Measurements from ENCODE around the gene TFR2. TPM values are rescaled to one million over a fixed set of nuclear protein-coding genes. Genes with fewer than 3 reads are reported as not detected.

TFR2 gene
- total and polyA plus RNA-seq, 9 donors: 0.22 to 2.2 (median 0.81) TPM

GRCh38 chr7:100584683-100585510, 56.5 kb downstream of the TFR2 start:
- DNase-seq: peak; percentile 74
- peaks cover 40% of the 10 kb centered on the region for H3K4me1 ChIP-seq (ENCODE audit: control insufficient read depth, insufficient read depth, low read length)

GRCh38 chr7:100584054-100584682, 57.2 kb downstream of the TFR2 start:
- Histone ChIP-seq H3K27me3 (ENCODE audit: control insufficient read depth, insufficient read depth, low read length) (no peaks in the 10 kb centered on the region), H3K4me3 (ENCODE audit: low read length) (peak overlapping the region; percentile 89), H3K4me1 (ENCODE audit: control insufficient read depth, insufficient read depth, low read length) (peaks cover 34% of the 10 kb centered on the region), H3K27ac (ENCODE audit: low read length) (peak overlapping the region; percentile 91), H3K36me3 (ENCODE audit: control insufficient read depth, insufficient read depth, low read length) (peaks cover 40% of the 10 kb centered on the region), H3K9me3 (replicated peaks; ENCODE audit: control insufficient read depth, low read depth, low read length) (no peaks in the 10 kb centered on the region)
- 15% methylated on average over 7 of the region's 15 CpGs for whole genome bisulfite sequencing (ENCODE audit: insufficient coverage)
- peak; percentile 69 for DNase-seq

More at GRCh38 chr7:100584683-100585510, 56.5 kb downstream of the TFR2 start:
- peaks cover 33% of the 10 kb centered on the region for H3K36me3 ChIP-seq (ENCODE audit: control insufficient read depth, insufficient read depth, low read length)
- WGBS (ENCODE audit: insufficient coverage): 1% methylated on average over 10 of the region's 20 CpGs
- H3K27me3 ChIP-seq (ENCODE audit: control insufficient read depth, insufficient read depth, low read length): peaks cover 6% of the 10 kb centered on the region
- H3K9me3 ChIP-seq (replicated peaks; ENCODE audit: control insufficient read depth, low read depth, low read length): no peaks in the 10 kb centered on the region
- peak overlapping the region; percentile 91 for H3K27ac ChIP-seq (ENCODE audit: low read length)
- H3K4me3 ChIP-seq (ENCODE audit: low read length): peak overlapping the region; percentile 89

GRCh38 chr7:100583132-100584053, 58.0 kb downstream of the TFR2 start:
- no peaks in the 10 kb centered on the region for H3K9me3 ChIP-seq (replicated peaks; ENCODE audit: control insufficient read depth, low read depth, low read length)
- H3K27ac ChIP-seq (ENCODE audit: low read length): peak overlapping the region; percentile 81
- no peaks in the 10 kb centered on the region for H3K27me3 ChIP-seq (ENCODE audit: control insufficient read depth, insufficient read depth, low read length)
- peak; percentile 60 for DNase-seq
- 21% methylated on average over 12 of the region's 23 CpGs for WGBS (ENCODE audit: insufficient coverage)
- peaks cover 46% of the 10 kb centered on the region for H3K36me3 ChIP-seq (ENCODE audit: control insufficient read depth, insufficient read depth, low read length)
- H3K4me1 ChIP-seq (ENCODE audit: control insufficient read depth, insufficient read depth, low read length): peaks cover 34% of the 10 kb centered on the region
- H3K4me3 ChIP-seq (ENCODE audit: low read length): peak overlapping the region; percentile 23

DNA sequence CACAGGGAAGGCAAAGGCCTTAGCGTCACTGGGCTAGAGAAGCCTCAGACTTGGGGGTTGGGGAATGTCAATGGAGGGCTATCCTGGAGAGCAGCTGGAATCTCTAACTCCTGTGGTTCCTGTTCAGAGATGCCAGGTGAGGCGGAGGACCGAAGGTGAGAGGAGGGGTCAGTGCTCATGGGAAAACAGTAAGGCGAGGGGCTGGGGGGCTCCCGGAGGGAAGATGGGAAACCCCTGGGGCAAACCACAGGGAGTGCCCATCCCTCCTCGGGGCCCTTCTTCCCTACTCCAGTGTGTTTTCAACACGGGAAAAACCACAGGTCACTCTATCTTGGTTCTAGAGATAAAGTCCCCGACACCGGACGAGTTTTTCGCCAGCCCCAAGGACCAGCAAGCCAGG, 58.7 kb downstream of the TFR2 start:
- WGBS (ENCODE audit: insufficient coverage): 80% methylated on average over 3 of the region's 11 CpGs

DNA sequence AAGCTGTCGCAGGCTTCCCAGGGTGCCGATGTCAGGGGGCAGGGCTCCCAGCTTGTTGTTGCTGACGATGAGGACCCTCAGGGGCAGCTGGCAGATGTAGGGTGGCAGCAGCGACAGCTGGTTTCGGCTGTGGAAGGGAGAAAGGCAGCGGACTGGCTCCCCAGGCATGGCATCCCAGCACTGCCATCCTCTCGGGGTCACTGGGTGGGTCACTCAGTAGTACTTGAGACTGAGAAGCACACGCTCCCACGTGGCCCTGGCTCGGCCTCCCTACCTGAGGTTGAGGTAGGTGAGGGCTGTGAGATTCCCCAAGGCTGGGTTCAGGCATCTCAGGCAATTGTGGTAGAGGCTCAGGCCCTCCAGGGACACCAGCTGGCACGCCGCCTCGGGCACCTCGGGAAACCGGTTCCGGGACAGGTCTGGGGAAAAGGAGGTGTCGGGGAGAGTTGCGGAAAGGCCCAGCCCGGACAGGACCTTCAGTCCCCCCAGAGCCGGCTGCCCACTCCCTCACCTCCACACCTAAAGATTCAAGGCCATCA, 59.2 kb downstream of the TFR2 start:
- H3K36me3 ChIP-seq (ENCODE audit: control insufficient read depth, insufficient read depth, low read length): peaks cover 59% of the 10 kb centered on the region
- no peak overlapping the region for H3K4me3 ChIP-seq (ENCODE audit: low read length)
- H3K27me3 ChIP-seq (ENCODE audit: control insufficient read depth, insufficient read depth, low read length): no peaks in the 10 kb centered on the region
- 92% methylated on average over 8 of the region's 20 CpGs for WGBS (ENCODE audit: insufficient coverage)
- no peaks in the 10 kb centered on the region for H3K9me3 ChIP-seq (replicated peaks; ENCODE audit: control insufficient read depth, low read depth, low read length)
- peaks cover 34% of the 10 kb centered on the region for H3K4me1 ChIP-seq (ENCODE audit: control insufficient read depth, insufficient read depth, low read length)
- no peak for DNase-seq
- no peak overlapping the region for H3K27ac ChIP-seq (ENCODE audit: low read length)

More for the DNA sequence above, 58.7 kb downstream of the TFR2 start:
- peaks cover 54% of the 10 kb centered on the region for H3K36me3 ChIP-seq (ENCODE audit: control insufficient read depth, insufficient read depth, low read length)
- H3K9me3 ChIP-seq (replicated peaks; ENCODE audit: control insufficient read depth, low read depth, low read length): no peaks in the 10 kb centered on the region
- H3K4me3 ChIP-seq (ENCODE audit: low read length): no peak overlapping the region
- no peak overlapping the region for H3K27ac ChIP-seq (ENCODE audit: low read length)
- peaks cover 34% of the 10 kb centered on the region for H3K4me1 ChIP-seq (ENCODE audit: control insufficient read depth, insufficient read depth, low read length)
- H3K27me3 ChIP-seq (ENCODE audit: control insufficient read depth, insufficient read depth, low read length): no peaks in the 10 kb centered on the region
- DNase-seq: no peak

DNA sequence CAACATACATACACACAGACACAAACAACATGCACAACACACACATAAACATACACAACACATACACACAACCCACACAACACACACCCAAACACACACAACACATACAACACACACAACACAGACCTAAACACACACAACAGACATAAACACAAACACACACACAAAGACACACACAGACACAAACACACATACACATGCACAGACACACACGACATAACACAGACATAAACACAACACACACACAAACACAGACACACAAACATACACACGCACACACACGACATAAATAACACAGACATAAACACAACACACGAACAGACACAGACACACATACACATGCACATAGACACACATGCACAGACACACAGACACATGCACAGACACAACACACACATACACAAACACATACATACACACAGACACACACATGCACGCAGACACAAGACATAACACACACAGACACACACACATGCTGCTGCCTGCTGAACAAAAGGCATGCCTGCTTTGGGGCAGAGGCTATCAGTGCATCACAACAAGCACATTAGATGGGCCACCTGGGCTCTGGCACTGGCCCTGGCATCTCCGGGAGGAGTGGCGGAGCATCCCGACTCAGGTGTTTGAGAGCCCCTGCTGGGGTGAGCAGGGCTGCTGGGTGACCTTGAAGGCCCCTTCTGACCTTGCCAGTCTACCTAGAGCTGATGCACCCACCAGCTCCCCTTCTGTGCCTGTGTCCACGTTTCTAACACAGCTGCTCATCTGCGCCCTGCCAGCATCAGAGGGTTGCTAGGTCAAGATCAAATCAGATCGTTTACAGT, 60.7 kb downstream of the TFR2 start:
- Histone ChIP-seq H3K4me1 (ENCODE audit: control insufficient read depth, insufficient read depth, low read length) (peaks cover 32% of the 10 kb centered on the region), H3K4me3 (ENCODE audit: low read length) (no peak overlapping the region), H3K27ac (ENCODE audit: low read length) (no peak overlapping the region), H3K27me3 (ENCODE audit: control insufficient read depth, insufficient read depth, low read length) (no peaks in the 10 kb centered on the region), H3K36me3 (ENCODE audit: control insufficient read depth, insufficient read depth, low read length) (peaks cover 73% of the 10 kb centered on the region), H3K9me3 (replicated peaks; ENCODE audit: control insufficient read depth, low read depth, low read length) (no peaks in the 10 kb centered on the region)
- WGBS (ENCODE audit: insufficient coverage): 86% methylated on average over 6 of the region's 11 CpGs
- no peak for DNase-seq

- Histone ChIP-seq H3K27me3 (ENCODE audit: control insufficient read depth, insufficient read depth, low read length) (no peaks in the 10 kb centered on the region), H3K9me3 (replicated peaks; ENCODE audit: control insufficient read depth, low read depth, low read length) (no peaks in the 10 kb centered on the region), H3K4me1 (ENCODE audit: control insufficient read depth, insufficient read depth, low read length) (peaks cover 14% of the 10 kb centered on the region), H3K27ac (ENCODE audit: low read length) (no peak overlapping the region), H3K36me3 (ENCODE audit: control insufficient read depth, insufficient read depth, low read length) (peaks cover 92% of the 10 kb centered on the region), H3K4me3 (ENCODE audit: low read length) (no peak overlapping the region)
- WGBS (ENCODE audit: insufficient coverage): 80% methylated on average over 26 of the region's 28 CpGs
- DNase-seq: no peak
Measured at GRCh38 chr7:100578246-100579183, 62.8 kb downstream of the TFR2 start.

DNA sequence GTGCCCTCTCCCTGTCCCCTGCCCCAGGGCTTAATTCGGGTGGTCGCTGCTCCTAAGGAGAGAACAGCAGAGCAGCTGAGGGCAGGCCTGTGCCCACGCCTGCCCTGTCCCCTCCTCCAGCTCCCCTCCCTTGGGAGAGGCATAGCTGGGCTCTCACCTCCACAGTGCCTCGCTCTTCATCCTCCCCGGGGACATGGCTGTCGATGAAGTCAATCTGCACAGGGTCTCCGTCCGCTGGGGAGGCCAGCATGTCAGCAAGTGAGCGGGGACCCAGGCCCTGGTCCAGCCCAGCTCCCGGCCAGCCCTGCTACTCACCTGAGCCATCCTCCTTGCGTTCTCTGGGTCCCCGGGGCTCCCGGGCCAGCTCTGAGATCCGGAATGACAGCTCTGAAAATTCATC, 63.8 kb downstream of the TFR2 start:
- DNase-seq: no peak
- Histone ChIP-seq H3K4me3 (ENCODE audit: low read length) (no peak overlapping the region), H3K9me3 (replicated peaks; ENCODE audit: control insufficient read depth, low read depth, low read length) (no peaks in the 10 kb centered on the region), H3K27ac (ENCODE audit: low read length) (no peak overlapping the region), H3K36me3 (ENCODE audit: control insufficient read depth, insufficient read depth, low read length) (peaks cover 84% of the 10 kb centered on the region), H3K4me1 (ENCODE audit: control insufficient read depth, insufficient read depth, low read length) (peaks cover 4% of the 10 kb centered on the region), H3K27me3 (ENCODE audit: control insufficient read depth, insufficient read depth, low read length) (peaks cover 5% of the 10 kb centered on the region)
- WGBS (ENCODE audit: insufficient coverage): 84% methylated on average over 14 of the region's 14 CpGs

Data from muscle of leg (tissue), 11 donors.